ENCODE measurements around the gene CDH12.
A peak's percentile ranks its signal among the peaks of the same experiment; 100 is the strongest.
"Not testable (repeated sequence)": the region's sequence is repeated elsewhere in the genome, so short reads cannot be mapped to it uniquely, and the experiment has no call there.

The CDH12 gene

DNA sequence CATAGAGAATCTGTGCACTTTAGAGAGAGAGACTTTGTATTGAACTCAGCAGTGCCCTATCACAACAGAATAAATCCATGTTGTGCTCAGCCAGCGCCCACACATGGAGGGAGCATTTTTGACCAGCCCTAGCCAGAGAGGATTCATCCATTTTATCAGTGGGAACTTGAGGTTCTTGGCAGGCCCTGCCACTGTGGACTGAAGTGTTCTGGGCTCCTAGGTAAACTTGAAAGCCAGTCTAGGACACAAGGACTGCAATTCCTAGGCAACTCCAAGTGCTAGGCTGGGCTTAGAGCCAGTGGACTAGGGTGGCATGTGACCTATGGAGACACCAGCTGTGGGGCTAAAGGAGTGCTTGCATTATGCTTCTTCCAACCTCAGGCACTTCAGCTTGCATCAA is 523.5 kb downstream of the CDH12 start:
- FAIRE-seq (no peak), DNase-seq (ENCODE audit: insufficient read length, low spot score) (no peak)

DNA sequence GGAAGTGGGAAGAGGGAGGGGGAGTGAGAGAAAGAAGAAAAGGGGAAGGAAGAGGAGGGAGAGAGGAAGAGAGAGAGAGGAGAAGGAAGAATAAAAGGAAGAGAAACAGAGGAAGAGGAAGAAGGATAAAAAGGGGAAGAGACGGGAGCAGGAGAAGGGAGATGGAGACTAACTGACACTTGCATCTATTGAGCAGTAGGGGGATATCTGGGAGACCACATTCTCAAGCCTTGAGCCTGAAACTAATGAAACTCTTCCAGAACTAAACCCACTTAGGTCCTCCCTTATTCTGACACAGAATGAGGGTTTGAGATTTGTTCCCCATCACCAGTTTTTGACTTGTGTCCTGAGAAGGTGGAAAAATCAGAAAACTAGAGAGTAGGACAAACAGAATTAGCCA is 533.3 kb downstream of the CDH12 start:
- no peak for FAIRE-seq

DNA sequence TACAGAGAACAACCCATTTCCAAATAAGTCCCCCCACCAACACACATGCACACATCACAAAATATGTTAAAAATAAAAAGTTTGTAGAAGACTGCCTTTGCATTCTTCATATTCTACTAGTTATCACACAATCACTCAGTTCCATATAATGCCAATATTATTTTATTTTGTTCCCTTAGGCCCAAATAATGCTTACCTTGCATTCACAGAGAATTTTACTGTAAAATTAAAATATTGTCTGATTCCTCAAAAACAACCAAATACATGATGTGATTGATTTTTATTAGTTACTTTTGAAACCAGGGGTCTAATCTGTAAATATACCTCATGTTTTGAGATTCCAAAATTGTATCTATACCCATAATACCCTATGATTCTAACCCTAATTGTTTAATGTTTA is 536.9 kb downstream of the CDH12 start:
- no peak for FAIRE-seq
- no peak for DNase-seq (ENCODE audit: insufficient read length, low spot score)

More for the DNA sequence above, 533.3 kb downstream of the CDH12 start:
- DNase-seq (ENCODE audit: insufficient read length, low spot score), result no peak

DNA sequence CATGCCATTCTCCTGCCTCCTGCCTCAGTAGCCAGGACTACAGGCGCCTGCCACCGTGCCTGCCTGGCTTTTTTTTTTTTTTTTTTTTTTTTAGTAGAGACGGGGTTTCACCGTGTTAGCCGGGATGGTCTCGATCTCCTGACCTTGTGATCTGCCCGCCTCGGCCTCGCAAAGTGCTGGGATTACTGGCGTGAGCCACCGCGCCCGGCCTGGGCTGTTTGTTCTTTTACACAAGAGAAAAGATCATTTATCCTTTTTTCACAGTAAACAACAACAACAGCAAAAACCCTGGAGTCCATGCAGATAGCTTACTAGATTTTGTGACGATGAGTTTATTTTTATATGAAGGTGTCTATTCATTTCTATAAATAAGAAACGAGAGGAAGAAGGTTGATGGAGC is 538.1 kb downstream of the CDH12 start:
- DNase-seq (ENCODE audit: insufficient read length, low spot score); FAIRE-seq: not testable (repeated sequence)

DNA sequence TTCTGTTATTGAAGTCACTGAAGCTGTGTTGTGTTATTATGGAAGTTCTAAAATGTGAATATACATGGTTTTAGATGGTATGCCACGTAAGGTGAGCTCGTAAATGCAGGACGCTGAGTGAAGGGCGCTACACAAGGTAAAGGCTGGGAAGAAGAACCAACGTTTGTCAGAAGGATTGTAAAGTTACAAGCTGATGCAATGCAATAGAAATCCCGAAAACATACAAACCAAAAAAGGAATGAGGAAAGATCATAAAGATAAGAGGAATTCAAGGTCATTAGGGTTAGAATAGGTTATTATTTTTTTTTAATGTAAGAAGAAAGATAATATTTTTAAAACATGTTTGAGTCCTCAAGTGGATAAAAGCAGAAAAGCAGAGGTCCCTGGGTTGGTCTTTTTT is 538.6 kb downstream of the CDH12 start:
- DNase-seq (ENCODE audit: insufficient read length, low spot score) (no peak), FAIRE-seq (no peak)

DNA sequence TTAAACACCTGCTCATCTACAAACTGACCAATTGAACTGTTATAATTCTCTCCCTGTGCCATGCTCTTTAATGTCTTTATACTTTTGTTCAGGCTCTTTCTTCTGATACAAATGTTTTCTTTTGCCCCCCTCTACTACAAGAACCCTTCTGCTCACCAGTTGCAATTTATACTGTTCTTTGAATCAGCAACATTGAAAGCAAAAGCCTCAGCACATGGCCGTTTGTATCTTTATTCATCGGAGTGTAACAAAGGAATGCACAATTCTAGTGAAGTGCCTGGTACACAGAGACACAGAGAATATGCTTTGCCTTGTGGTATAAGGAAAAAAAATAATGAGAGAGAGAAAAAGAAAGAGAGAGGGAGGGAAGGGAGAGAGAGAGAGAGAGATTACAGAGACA is 547.1 kb downstream of the CDH12 start:
- DNase-seq (ENCODE audit: insufficient read length, low spot score), result no peak
- no peak for FAIRE-seq

DNA sequence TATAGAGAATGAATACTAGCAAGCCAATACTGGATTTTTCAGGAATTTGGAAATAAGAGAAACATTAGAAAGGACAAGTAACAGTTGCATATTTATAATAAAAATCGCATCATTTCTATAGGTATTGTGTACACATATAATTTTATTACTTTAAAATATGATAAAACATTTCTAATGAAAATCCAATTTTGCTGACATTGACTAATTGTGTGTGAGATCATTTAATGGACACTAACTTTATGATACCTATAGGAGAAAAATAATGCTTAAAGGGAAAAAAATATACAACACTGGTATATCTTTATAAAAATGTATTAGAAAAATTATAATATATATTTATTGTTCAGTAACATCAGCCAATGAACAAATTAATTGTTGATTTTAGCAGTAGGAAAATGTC is 557.3 kb downstream of the CDH12 start:
- FAIRE-seq (no peak), DNase-seq (ENCODE audit: insufficient read length, low spot score) (no peak)

DNA sequence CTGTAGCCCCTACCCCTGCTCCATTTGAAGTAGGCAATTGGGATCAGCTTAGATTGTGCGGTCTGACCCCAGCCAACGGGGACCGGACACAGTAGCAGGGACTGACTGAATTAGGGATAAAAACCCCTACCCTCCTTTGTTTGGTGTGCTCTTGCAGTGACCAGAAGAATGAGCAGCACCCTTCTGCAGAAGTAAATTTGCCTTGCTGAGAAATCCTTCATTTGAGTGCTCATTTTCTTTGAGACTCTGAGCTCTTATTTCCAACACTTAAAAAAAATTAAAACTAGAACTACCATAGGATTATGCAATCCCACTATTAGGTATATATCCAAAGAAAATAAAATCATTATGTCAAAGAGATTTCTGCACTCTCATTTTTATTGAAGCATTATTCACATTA is 560.0 kb downstream of the CDH12 start:
- FAIRE-seq, result no peak

DNA sequence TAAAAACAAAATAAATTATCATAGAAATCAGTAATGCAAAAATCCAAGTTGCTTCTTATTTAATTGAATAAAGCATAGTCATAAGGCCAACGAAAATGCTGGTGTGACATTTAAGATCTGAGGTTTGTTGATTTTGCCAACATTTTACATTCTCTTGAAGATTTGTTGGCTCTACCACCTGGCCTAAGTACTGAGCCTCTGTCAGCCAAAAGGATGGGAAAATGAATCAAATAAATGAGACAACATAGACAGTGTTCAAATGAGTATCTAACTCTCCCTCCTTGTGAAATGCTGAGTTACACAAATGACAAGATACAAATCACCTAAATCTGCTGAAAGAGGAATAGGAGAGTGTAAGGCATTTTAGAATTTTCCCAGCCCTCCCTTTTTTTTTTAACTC is 575.0 kb downstream of the CDH12 start:
- no peak for DNase-seq (ENCODE audit: insufficient read length, low spot score)
- no peak for FAIRE-seq

More for the DNA sequence above, 560.0 kb downstream of the CDH12 start:
- DNase-seq (ENCODE audit: insufficient read length, low spot score), result no peak

DNA sequence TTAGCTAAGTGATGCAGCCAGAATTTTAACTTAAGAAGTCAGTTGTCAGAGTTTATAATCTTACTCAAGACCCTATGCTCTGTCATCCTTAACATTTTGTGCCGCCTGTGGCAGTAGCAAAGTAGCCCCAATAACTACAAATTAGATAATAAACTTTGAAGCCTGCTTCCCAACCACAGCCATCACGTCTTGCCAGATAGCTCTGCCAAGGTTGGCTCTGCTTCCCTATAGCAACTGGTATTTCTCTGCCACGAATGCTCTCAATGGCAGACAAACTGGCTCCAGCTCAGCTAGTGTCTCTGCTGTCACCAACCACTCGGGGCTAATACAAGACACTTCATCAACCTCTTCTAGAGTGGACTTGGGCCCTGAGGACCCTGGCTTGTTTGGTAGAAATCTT is 576.1 kb downstream of the CDH12 start:
- no peak for DNase-seq (ENCODE audit: insufficient read length, low spot score)
- FAIRE-seq, result no peak

DNA sequence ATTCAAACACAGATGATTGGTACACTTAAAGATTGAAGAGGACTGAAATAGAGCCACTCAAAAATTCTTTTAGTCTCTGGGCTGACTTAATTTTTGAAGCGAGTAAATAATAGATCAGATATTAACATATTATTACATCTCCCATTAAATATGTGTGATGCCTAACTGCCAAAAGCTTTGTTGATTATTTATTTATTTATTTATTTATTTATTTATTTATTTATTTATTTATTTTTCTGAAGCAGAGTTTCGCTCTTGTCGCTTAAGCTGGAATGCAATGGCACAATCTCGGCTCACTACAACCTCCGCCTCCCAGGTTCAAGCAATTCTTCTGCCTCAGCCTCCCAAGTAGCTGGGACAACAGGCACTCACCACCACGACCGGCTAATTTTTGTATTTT is 587.3 kb downstream of the CDH12 start:
- FAIRE-seq, result not testable (repeated sequence)

DNA sequence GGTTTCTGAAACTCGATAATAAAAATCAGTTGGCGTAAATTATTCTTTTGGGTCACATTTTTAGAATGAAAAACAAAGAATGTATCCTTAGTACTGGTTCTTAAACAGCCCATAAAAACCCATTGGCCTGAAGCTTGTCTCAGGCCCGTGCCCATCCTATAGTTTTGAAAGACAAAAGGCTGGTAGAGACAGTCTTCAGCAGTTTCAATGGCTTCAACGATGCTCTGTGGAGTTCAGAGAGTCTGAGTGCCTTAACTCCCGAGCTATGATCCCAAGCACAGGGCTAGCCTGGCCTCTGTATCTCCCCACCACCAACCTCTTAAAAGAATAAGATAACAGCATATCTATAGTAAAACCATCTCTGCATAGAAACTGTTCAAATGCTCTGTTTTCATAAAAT is 595.0 kb downstream of the CDH12 start:
- DNase-seq (ENCODE audit: insufficient read length, low spot score) (no peak), FAIRE-seq (no peak)

More for the DNA sequence above, 587.3 kb downstream of the CDH12 start:
- DNase-seq (ENCODE audit: insufficient read length, low spot score), result not testable (repeated sequence)

DNA sequence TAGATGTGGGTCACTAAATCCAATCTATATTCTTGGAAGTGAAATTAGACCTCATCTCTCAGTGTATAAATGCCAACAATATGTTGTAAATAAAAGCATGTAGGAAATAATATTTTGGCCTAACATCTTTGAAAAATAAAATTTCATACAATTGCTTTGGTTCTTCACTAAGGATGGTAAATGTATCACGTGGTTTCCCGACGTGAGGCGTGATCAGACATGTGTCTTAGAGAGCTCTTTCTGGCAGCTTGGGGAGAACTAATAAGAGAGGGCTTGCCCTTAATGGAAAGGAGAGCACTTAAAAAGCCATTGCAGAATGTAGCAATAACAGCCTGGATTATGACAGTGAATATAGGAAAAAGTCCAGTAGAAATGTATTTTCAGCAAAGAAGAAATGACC is 602.6 kb downstream of the CDH12 start:
- DNase-seq (ENCODE audit: insufficient read length, low spot score), result no peak
- no peak for FAIRE-seq

DNA sequence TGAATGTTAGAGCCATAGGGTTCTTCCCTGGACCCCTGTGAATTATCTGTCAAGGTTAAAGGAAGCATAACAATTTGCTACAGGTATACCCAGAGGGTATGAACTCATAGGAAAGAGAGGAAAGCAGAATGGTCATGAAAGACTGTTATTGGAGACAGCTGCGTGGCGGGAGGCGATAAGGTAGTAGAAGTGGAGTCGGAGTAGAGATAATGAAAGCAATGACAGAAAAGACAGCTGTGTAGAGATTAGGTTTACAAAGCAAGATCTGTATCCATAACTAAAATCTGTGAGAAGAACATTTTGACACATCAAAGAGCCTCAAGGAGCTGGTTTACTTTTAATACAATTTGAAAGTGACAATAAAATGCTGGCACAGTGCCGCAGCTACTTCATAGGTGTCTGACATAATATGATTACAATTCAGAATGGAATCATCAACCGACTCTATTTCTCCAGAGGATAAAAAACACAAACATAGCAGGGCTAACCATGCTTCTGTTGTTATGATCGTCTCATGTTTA is 603.9 kb downstream of the CDH12 start:
- no peak for FAIRE-seq
- no peak for DNase-seq (ENCODE audit: insufficient read length, low spot score)

DNA sequence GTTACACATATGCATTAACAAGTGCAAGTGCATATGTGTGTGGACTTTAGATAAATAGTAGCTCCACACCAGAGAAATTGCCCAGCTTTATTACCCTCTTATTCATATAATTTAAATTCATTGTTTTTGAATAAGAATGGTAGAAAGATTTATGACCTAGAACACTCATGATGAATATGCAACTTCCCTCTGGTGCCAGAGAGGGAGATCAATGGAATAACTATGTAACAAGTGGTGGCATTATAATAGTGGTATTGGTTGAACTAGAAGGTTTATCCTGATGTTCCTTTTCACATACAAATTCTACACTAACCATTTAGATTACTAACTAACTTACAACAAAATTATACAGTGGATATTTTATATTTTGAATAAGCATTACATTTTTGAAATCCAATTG is 607.4 kb downstream of the CDH12 start:
- DNase-seq (ENCODE audit: insufficient read length, low spot score) (no peak), FAIRE-seq (no peak)

DNA sequence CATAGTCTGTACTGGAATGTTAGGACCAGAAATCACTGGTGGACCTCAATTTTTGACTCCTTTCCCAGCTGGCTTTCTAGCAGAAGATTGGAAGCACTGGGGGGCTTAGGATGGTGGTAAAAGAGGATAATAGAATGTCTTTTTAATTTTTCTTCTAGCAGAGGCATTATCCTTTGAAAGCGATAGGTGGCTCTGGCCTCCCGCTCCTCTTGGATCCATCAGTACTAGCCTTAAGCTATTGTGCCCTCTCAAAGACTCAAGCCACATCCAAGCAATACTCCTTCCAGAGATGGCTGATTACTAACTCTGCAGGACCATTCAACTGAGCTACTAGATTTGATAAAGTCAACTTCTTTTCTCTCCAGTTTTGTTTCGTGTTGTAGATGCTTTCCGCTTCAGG is 610.6 kb downstream of the CDH12 start:
- FAIRE-seq, result no peak
- no peak for DNase-seq (ENCODE audit: insufficient read length, low spot score)

DNA sequence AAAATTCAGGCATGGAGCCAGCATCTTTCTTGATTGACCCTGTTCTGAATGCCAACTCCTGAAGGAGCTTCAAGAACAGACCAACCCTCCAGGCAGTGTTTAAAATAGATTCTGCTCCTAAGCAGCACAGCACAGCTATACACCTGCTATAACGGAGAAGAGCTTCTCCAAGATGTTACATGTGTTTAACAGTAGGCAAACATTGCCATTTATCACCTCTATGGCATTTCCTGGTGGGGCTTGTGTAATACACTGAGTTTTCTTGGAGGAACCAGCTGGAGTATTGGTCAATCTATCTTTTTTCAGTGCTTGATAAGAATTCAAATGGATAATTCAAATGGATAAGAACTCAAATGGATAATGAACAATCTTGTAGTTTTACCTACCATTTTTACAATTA is 615.1 kb downstream of the CDH12 start:
- peak; percentile 13 for FAIRE-seq
- DNase-seq (ENCODE audit: insufficient read length, low spot score), result no peak

DNA sequence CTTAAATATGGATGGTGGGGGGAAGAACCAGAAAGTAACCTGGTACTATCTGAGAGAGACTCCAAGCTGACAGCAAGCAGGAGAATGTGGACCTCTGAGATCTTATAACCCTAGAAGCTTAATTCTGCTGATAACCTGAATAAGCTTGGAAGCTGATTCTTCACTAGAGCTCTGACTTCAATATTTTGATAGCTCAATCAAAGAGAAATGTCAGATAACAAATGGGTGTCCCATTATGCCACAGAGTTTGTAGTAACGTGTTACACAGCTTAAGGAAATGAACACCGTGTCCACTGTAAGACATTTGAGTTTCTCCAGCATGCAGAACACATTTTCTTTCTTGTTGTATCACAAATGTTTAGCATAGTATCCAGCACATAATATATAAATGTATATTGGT is 626.7 kb downstream of the CDH12 start:
- DNase-seq (ENCODE audit: insufficient read length, low spot score) (no peak), FAIRE-seq (no peak)

DNA sequence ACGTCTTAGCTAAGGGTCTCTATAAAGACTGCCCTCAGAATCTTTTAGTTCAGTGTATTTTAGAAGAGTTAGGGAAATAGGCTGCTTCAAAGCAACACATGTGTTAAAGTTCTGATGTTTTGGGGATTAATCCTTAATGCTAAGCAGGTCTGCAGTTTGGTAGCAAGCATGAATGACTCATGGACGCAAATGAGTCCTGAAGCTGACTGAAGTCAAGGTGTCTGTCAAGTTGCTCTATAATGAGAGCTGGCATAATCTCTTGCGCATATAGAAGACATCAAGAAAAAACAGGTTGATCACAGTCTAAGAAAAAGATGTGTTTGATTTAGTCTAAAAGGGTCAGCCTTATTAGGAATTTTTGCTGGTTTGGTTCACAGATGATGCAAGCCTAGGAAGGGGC is 630.1 kb downstream of the CDH12 start:
- FAIRE-seq (no peak), DNase-seq (ENCODE audit: insufficient read length, low spot score) (no peak)

DNA sequence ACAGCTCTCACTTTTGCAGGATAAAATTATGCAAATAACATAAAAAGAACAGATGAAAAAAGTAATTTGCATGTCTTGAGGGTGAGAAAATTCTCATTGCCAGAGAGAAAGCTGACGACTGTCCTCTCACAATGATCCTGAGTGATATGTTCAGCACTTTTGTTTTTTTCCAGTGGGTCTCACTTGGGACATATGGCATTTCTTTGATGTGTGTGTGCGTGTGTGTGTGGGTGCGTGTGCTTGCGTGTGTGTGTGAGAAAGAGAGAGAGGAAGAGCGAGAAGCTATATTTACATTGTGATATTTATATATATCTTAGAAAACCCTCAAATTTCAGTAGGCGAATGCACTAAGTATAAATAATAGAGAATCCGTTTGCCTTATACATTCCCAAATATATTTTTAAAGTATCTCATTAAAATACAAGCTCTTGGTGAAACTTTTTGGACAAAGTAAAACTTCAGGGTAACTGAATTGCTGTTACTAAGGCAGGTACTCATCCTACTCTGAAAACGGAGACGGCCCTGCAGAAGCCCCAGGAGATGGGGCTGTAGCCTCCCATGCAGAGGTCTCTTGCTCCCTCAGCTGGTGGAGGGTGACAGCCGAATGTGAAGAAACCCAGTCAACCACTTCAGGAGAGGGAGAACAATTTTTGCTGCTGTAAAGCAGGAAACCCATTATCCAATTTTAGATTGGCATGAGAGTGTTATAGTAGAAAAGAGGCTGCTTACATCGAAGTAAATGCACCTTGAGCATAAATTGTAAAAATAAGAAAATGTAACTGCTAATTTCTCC is 639.2 kb downstream of the CDH12 start:
- FAIRE-seq, result peak; percentile 46
- DNase-seq (ENCODE audit: insufficient read length, low spot score), result not testable (repeated sequence)

DNA sequence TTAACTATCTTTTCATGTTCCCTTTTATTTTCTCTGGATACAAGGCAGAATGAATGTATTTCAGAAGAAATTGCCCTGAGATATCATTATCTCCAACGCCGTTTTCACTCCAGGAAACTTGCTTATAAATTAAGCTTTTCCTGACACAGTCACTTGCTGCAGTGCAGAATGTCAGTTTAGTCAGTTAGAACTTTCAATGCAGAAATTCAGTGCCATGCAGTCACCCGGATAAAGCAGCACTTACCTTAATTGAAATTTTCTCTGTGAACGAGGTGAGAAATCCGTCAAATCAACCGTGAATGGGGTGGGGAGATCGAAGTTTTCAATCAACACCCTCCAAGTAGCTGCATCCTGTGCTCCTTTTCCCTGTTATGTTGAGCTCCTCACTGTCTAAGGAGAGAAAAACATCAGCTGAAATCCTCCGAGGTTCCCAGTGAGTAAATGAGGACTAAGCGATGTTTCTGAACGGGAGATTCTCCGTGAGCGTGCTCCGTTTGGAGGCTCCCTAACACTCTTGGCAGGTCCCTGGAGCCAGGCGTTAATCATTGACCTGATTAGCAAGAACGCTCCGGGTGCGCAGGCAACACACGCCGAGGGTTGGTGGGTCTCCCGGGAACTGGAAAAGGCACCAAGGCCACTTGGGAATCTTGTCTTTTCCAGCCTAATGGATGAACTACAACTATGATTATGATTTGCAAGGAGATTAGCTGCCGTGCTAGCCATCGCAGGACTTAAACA is 640.7 kb downstream of the CDH12 start:
- not testable (repeated sequence) for DNase-seq (ENCODE audit: insufficient read length, low spot score); FAIRE-seq

DNA sequence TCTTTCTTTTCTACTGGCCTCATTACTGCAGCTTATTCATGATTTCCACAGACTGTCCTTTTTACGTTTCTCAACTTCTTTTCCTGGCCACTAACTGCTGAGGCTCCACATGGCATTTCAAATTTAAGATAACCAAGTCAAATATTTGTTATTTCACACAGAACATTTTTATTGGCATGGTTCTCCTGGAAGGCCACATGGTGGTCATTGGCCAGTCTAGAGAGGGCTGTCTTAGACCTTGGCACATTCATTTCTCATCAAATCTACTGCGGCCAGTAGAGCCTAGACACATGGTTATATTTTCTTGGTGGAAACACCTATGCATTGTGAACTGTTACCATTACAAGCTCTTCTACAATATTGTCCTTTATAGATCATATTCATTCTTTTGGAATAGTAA is 644.7 kb downstream of the CDH12 start:
- DNase-seq (ENCODE audit: insufficient read length, low spot score); FAIRE-seq: not testable (repeated sequence)

Data from HTR-8/SVneo (cell line).